ENCODE measurements around the gene PTPRN2. TPM values are rescaled to one million over a fixed set of nuclear protein-coding genes. Genes with fewer than 3 reads are reported as not detected.

The PTPRN2 gene
- polyA plus RNA-seq, 1 experiment: 0.02 TPM

GRCh38 chr7:158028290-158028941, 559.2 kb downstream of the PTPRN2 start:
- CTCF ChIA-PET: no interaction called here

GRCh38 chr7:158027646-158028045, 560.0 kb downstream of the PTPRN2 start:
- ChIA-PET POLR2A (no interaction called here), CTCF (no interaction called here)
- peaks cover 91% of the 10 kb centered on the region for H3K9me3 ChIP-seq (ENCODE audit: control insufficient read depth, insufficient read depth, low read length)
- H3K27me3 ChIP-seq (ENCODE audit: control insufficient read depth, insufficient read depth, low read length): no peaks in the 10 kb centered on the region
- no peak overlapping the region for H3K27ac ChIP-seq (ENCODE audit: low read depth, low read length)
- no peak for TF ChIP-seq CTCF (IDR thresholded peaks at IDR 0.05; ENCODE audit: low read depth, low read length)
- no peak overlapping the region for H3K4me3 ChIP-seq (ENCODE audit: low read depth, low read length)
- no peak for DNase-seq (ENCODE audit: low read depth, low spot score)

More at GRCh38 chr7:158028290-158028941, 559.2 kb downstream of the PTPRN2 start:
- no peak for TF ChIP-seq CTCF (IDR thresholded peaks at IDR 0.05; ENCODE audit: low read depth, low read length)
- no peak for DNase-seq (ENCODE audit: low read depth, low spot score)
- Histone ChIP-seq H3K9me3 (ENCODE audit: control insufficient read depth, insufficient read depth, low read length) (peaks cover 91% of the 10 kb centered on the region), H3K27ac (ENCODE audit: low read depth, low read length) (no peak overlapping the region), H3K27me3 (ENCODE audit: control insufficient read depth, insufficient read depth, low read length) (no peaks in the 10 kb centered on the region), H3K4me3 (ENCODE audit: low read depth, low read length) (no peak overlapping the region)
- POLR2A ChIA-PET: no interaction called here

- no peak for DNase-seq (ENCODE audit: low read depth, low spot score)
- Histone ChIP-seq H3K9me3 (ENCODE audit: control insufficient read depth, insufficient read depth, low read length) (peaks cover 91% of the 10 kb centered on the region), H3K27ac (ENCODE audit: low read depth, low read length) (no peak overlapping the region), H3K4me3 (ENCODE audit: low read depth, low read length) (no peak overlapping the region), H3K27me3 (ENCODE audit: control insufficient read depth, insufficient read depth, low read length) (no peaks in the 10 kb centered on the region)
- ChIA-PET POLR2A (no interaction called here), CTCF (no interaction called here)
- no peak for TF ChIP-seq CTCF (IDR thresholded peaks at IDR 0.05; ENCODE audit: low read depth, low read length)
Measured at GRCh38 chr7:158026636-158027265, 560.9 kb downstream of the PTPRN2 start.

GRCh38 chr7:158025686-158026600, 561.7 kb downstream of the PTPRN2 start:
- H3K27me3 ChIP-seq (ENCODE audit: control insufficient read depth, insufficient read depth, low read length): no peaks in the 10 kb centered on the region
- no peak for TF ChIP-seq CTCF (IDR thresholded peaks at IDR 0.05; ENCODE audit: low read depth, low read length)
- CTCF ChIA-PET: no interaction called here

GRCh38 chr7:158024881-158025280, 562.7 kb downstream of the PTPRN2 start:
- no peak for DNase-seq (ENCODE audit: low read depth, low spot score)
- H3K9me3 ChIP-seq (ENCODE audit: control insufficient read depth, insufficient read depth, low read length): peaks cover 94% of the 10 kb centered on the region
- H3K27ac ChIP-seq (ENCODE audit: low read depth, low read length): no peak overlapping the region
- H3K4me3 ChIP-seq (ENCODE audit: low read depth, low read length): no peak overlapping the region
- ChIA-PET CTCF (no interaction called here), POLR2A (no interaction called here)
- H3K27me3 ChIP-seq (ENCODE audit: control insufficient read depth, insufficient read depth, low read length): no peaks in the 10 kb centered on the region
- TF ChIP-seq CTCF (IDR thresholded peaks at IDR 0.05; ENCODE audit: low read depth, low read length): no peak

More at GRCh38 chr7:158025686-158026600, 561.7 kb downstream of the PTPRN2 start:
- peaks cover 94% of the 10 kb centered on the region for H3K9me3 ChIP-seq (ENCODE audit: control insufficient read depth, insufficient read depth, low read length)
- POLR2A ChIA-PET: no interaction called here
- no peak overlapping the region for H3K4me3 ChIP-seq (ENCODE audit: low read depth, low read length)
- DNase-seq (ENCODE audit: low read depth, low spot score): no peak
- H3K27ac ChIP-seq (ENCODE audit: low read depth, low read length): no peak overlapping the region
